Measurements from ENCODE around the gene CLASP1.
A peak's percentile ranks its signal among the peaks of the same experiment; 100 is the strongest.
"Not testable (repeated sequence)": the region's sequence is repeated elsewhere in the genome, so short reads cannot be mapped to it uniquely, and the experiment has no call there.

CLASP1 gene

GRCh38 chr2:121492409-121492808, 156.9 kb downstream of the CLASP1 start:
- DNase-seq: no peak
- intact Hi-C loops (cut with DNase I): no loop called here

DNA sequence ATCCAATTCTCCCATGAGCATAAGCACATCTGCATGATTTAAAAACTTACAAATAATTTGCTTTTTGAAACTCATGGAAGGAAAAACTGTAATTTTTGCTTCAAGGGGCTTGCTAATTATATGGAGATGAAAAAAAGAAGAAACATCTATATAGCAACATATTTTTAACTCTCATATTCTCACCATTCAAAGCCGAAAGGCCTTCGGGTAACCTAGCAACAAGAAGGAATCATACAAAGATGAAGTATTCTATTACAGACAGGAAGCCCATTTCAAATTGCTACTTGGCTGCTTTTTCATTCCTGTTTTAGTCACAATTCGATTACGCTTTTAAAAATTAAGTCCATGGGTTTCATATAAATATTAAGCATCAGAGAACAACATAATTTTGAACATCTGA, 157.7 kb downstream of the CLASP1 start:
- no peak for DNase-seq
- intact Hi-C loops (cut with DNase I): no loop called here

DNA sequence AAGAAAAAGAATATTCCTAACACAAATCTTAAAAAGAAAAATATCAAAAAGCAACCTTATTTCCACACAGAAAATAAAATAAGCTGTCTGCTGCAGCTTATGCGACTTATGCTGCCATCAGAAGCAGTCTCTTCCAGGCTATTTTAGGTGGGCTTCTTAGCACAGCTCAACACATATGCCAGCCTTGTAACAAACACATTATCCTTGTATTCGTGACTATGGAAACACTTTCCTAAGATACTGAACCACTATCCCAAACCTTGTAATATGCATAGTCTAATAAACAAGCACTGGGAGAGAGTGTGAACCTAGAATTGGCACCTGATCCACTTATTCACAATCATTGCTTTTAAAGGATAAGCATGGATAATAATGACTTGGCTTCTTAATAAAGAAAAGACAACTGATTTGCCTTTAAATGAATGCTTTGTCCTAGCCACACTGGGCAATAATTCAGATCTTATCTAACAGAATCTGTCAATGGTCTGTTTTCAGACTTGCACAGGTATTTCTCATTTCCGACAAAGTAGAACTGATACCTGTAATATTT, 158.6 kb downstream of the CLASP1 start:
- intact Hi-C loops (cut with DNase I): no loop called here
- no peak for DNase-seq

GRCh38 chr2:121489911-121490583, 159.2 kb downstream of the CLASP1 start:
- intact Hi-C loops (cut with DNase I): no loop called here
- DNase-seq: peak in 1 of 42 donors; percentile 33

GRCh38 chr2:121489284-121489683, 160.0 kb downstream of the CLASP1 start:
- intact Hi-C loops (cut with DNase I): no loop called here
- DNase-seq: no peak

GRCh38 chr2:121486191-121486790, 163.0 kb downstream of the CLASP1 start:
- DNase-seq: no peak
- intact Hi-C loops (cut with DNase I): no loop called here

- DNase-seq: no peak
- intact Hi-C loops (cut with DNase I): no loop called here
Observed at GRCh38 chr2:121485039-121485438, 164.2 kb downstream of the CLASP1 start.

DNA sequence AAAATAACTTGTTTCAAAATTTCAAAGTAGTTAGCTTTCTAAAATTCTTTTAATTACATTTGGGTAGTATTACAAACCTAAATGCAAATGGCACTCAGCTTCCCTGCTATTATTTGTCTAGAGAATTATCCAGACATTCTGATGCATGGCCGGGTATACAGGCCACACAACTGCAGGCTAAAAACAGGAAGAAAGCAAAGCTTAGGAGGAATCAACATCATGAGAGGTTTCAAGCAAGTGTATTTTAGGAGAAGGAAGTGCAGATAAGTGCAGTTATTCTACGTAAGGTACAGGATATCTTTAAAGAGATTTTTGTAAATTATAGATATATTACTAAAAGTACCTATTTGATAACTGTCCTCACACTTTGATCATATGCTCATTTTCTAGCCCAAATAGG, 165.4 kb downstream of the CLASP1 start:
- intact Hi-C loops (cut with DNase I): no loop called here
- DNase-seq: no peak

GRCh38 chr2:121483021-121483420, 166.2 kb downstream of the CLASP1 start:
- DNase-seq: no peak
- intact Hi-C loops (cut with DNase I): no loop called here

- intact Hi-C loops (cut with DNase I): no loop called here
- DNase-seq: peak in 2 of 42 donors; percentile 13 to 20
Observed at GRCh38 chr2:121480826-121481225, 168.4 kb downstream of the CLASP1 start.

GRCh38 chr2:121479882-121480522, 169.3 kb downstream of the CLASP1 start:
- DNase-seq: peak in 1 of 42 donors; percentile 44
- intact Hi-C loops (cut with DNase I): no loop called here

- intact Hi-C loops (cut with DNase I): no loop called here
Observed at GRCh38 chr2:121478996-121479745, 170.1 kb downstream of the CLASP1 start.

GRCh38 chr2:121478358-121478995, 170.8 kb downstream of the CLASP1 start:
- DNase-seq; intact Hi-C loops (cut with DNase I): not testable (repeated sequence)

More at GRCh38 chr2:121478996-121479745, 170.1 kb downstream of the CLASP1 start:
- no peak for DNase-seq

- peak in 9 of 42 donors; percentile 12 to 69 (median 42) for DNase-seq
- intact Hi-C loops (cut with DNase I): no loop called here
Observed at GRCh38 chr2:121476684-121477083, 172.6 kb downstream of the CLASP1 start.

GRCh38 chr2:121475811-121476571, 173.3 kb downstream of the CLASP1 start:
- intact Hi-C loops (cut with DNase I): no loop called here
- DNase-seq: peak in 3 of 42 donors; percentile 15 to 41 (median 16)

- intact Hi-C loops (cut with DNase I): no loop called here
- no peak for DNase-seq
Observed at GRCh38 chr2:121473512-121473911, 175.8 kb downstream of the CLASP1 start.

- no peak for DNase-seq
- intact Hi-C loops (cut with DNase I): no loop called here
Observed at GRCh38 chr2:121472470-121472993, 176.7 kb downstream of the CLASP1 start.

Data from head of caudate nucleus (tissue), 42 donors.